ENCODE data around the gene UBE2L3. TPM values are rescaled to one million over a fixed set of nuclear protein-coding genes. Genes with fewer than 3 reads are reported as not detected.

Gene UBE2L3
- total and polyA plus RNA-seq, 2 experiments from 2014 or later, result 86.3 to 136 TPM

DNA sequence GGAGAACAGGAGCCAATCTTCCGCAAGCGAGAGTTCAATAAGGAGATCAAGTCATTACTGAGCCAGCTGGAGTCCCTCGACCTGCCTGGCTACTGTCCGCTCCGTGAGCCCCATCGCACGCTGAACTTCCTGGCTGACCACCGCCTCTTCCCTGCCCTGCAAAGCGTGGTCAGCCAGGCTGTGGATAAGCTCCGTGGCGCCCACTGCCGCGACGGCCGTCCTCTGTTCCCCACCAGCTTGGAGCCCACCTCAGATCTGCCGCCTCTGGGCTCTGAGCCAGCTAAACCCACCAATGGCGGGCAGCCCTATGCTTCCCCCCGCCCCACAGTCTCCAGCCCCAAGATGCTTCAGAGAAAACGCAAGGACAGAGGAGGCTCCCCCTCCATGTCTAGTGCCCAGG, 67.3 kb downstream of the UBE2L3 start:
- Mint-ChIP-seq H3K9me3 (peaks cover 5% of the 10 kb centered on the region; the same call in 1 of the 3 replicates), H3K4me1 (no peaks in the 10 kb centered on the region), H3K4me3 (no peak overlapping the region), H3K27me3 (ENCODE audit: insufficient read depth, low read depth, poor library complexity) (peaks cover 19% of the 10 kb centered on the region), H3K27ac (no peak overlapping the region), H3K36me3 (ENCODE audit: low read depth) (no peaks in the 10 kb centered on the region)
- Histone ChIP-seq H3K4me2 (no peak overlapping the region), H3K27me3 (ENCODE audit: insufficient read depth) (no peaks in the 10 kb centered on the region), H3K4me3 (no peak overlapping the region), H4K20me1 (replicated peaks; ENCODE audit: insufficient read depth) (no peaks in the 10 kb centered on the region), H3K4me1 (ENCODE audit: insufficient read depth) (no peaks in the 10 kb centered on the region), H3K79me2 (replicated peaks; ENCODE audit: insufficient read depth) (no peaks in the 10 kb centered on the region), H3K27ac (ENCODE audit: low read depth) (no peak overlapping the region), H3K9me2 (ENCODE audit: insufficient read depth) (no peaks in the 10 kb centered on the region), H2AFZ (no peak overlapping the region), H3F3A (replicated peaks; ENCODE audit: low read depth) (no peaks in the 10 kb centered on the region), H3K36me3 (ENCODE audit: insufficient read depth) (no peaks in the 10 kb centered on the region)
- TF ChIP-seq ZNF331 (CRISPR knock-in tag; IDR thresholded peaks at IDR 0.05; ENCODE audit: low read depth), result no peak
- TF ChIP-seq STAT1 (IDR thresholded peaks at IDR 0.05; ENCODE audit: unreplicated experiment), result no peak
- no peak for TF ChIP-seq CTCF (conservative IDR thresholded peaks at IDR 0.05; ENCODE audit: low read depth in 2 of 2)
- TF ChIP-seq POLR2AphosphoS5 (IDR thresholded peaks at IDR 0.05; ENCODE audit: low read depth), result no peak
- no peak for TF ChIP-seq ETS1 (IDR thresholded peaks at IDR 0.05)
- no peak for TF ChIP-seq REST (IDR thresholded peaks at IDR 0.05; ENCODE audit: unreplicated experiment)
- no peak for TF ChIP-seq JUNB (IDR thresholded peaks at IDR 0.05; ENCODE audit: unreplicated experiment)
- TF ChIP-seq ZNF462 (CRISPR knock-in tag; IDR thresholded peaks at IDR 0.05), result no peak
- TF ChIP-seq EZH2phosphoT487 (IDR thresholded peaks at IDR 0.05; ENCODE audit: unreplicated experiment), result no peak
- TF ChIP-seq EZH2 (IDR thresholded peaks at IDR 0.05; ENCODE audit: low read depth, unreplicated experiment), result no peak
- TF ChIP-seq CREB1 (CRISPR knock-in tag; IDR thresholded peaks at IDR 0.05; ENCODE audit: low read depth), result no peak
- TF ChIP-seq NANOG (IDR thresholded peaks at IDR 0.05; ENCODE audit: borderline replicate concordance), result no peak
- TF ChIP-seq ZNF114 (CRISPR knock-in tag; IDR thresholded peaks at IDR 0.05), result no peak
- no peak for DNase-seq (ENCODE audit: low spot score)
- no peak for ATAC-seq
